GM18511 (cell line): Measurements from ENCODE around the gene DDIT4.
"Not testable (repeated sequence)": the region's sequence is repeated elsewhere in the genome, so short reads cannot be mapped to it uniquely, and the experiment has no call there.

ENCODE experiments used
- ATAC-seq: cut with Tn5 transposase; IDR thresholded peaks from one replicate; pipeline ENCODE4 v1.9.1; 2021; ENCODE audit warnings: mild to moderate bottlenecking, moderate library complexity; ENCODE audit not compliant: unreplicated experiment

The DDIT4 gene

GRCh38 chr10:72248468-72249151 is 25.1 kb upstream of the DDIT4 start:
- ATAC-seq = peak; percentile 83

- ATAC-seq = not testable (repeated sequence)
Observed at GRCh38 chr10:72249176-72249862, 24.4 kb upstream of the DDIT4 start.

DNA sequence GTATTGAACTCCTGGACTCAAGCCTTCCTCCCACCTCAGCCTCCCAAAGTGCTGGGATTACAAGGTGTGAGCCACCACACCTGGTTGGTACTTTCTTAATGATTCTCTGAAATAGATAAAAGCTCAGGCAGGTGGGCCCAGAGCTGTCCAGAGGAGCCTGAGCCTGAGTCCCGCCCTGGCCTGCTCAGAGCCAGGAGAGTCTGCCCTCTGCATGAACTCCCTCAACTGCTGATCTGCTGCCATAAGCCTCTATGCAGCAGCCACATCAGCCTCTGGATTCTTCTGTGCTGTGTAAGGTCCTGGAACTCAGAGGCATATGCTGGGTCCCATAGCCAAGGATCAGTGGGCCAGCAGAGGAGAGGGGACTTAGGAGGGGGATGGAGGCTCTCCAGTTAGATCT is 23.1 kb upstream of the DDIT4 start:
- ATAC-seq = no peak

DNA sequence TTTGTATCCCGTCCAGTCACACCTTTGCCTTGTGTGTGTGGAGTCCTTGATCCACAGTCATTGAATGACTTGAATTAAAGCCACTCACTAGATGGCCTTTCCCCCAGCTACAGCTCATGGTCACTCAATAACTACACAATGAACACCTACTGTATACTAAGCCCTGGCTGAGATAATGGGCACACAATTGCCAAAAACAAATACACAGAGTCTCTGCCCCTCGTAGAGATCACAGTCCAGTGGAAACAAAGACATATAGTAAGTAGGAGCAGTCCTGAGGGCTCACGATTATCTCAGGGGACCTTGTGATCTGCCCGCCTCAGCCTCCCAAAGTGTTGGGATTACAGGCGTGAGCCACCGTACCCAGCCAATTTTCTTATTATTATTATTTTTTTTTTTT is 22.1 kb upstream of the DDIT4 start:
- no peak for ATAC-seq

- ATAC-seq = no peak
Observed at GRCh38 chr10:72252972-72253371, 20.8 kb upstream of the DDIT4 start.

GRCh38 chr10:72253578-72253977 is 20.1 kb upstream of the DDIT4 start:
- no peak for ATAC-seq

DNA sequence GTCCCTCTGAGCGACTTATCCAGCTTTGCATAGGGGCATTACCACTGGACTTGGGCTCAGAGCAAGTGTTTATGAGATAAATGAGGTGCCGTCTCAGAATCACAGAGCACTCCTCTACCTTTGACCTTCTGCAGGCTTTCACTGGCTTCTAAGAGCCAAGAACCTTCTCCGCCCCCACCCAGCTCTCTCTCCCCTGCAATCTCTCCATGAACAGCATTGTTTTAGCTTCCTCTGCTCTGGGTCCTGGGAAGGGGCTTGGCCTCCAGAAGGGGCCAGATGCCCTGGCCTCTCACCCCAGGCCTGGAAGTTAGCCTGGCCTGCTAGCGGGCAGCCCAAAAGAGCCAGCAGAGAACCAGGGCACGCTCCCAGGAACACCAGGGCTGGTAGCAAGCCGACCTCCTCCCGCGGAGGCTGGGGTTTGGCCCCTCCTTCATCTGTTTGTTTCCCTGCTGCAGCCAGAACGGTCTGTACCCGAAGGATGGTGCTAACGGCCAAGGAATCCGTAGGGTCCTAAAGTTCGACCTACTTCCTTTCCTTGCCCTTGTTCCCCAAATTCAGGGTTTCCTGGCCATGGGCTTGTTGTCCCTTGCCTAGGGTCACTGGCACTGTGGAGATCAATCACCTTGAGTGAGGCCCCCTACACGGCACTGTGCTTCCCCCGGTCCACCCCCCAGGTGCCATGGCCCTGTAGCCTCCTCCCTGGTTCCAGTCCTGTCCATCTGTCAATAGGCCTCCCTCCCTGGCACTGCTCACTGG is 18.7 kb upstream of the DDIT4 start:
- no peak for ATAC-seq

GRCh38 chr10:72255977-72256729 is 17.6 kb upstream of the DDIT4 start:
- ATAC-seq = no peak

DNA sequence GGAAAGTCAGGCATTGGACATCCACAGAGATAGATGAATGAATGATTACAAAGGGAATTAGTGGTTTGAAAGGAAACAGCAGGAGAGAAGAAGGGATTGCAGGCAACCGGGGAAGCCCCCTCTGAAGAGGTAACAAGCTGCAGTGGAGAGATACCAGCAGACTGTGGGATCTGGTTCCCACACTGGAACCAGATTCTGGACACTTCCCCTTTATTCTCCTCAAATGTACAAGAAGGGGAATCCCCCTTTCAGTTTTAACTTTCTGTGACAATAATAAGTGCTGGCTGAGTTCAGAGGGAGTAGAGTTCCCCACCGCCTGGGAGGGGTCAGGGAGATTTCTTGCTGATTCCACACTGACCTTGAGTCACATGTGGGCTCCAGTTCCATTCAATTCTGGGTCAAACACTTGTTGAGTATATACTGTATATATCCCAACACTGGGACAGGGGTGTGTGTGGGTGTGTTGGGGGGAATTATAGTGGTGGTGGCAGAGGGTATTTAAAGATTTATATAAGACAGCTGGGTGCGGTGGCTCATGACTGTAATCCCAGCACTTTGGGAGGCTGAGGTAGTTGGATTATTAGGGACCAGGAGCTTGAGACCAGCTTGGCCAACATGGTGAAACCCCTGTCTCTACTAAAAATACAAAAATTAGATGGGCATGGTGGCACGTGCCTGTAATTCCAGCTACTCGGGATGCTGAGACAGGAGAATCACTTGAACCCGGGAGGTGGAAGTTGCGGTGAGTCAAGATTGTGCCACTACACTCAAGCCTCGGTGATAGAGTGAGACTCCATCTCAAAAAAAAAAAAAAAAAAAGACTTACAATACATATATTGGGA is 16.5 kb upstream of the DDIT4 start:
- ATAC-seq = no peak

DNA sequence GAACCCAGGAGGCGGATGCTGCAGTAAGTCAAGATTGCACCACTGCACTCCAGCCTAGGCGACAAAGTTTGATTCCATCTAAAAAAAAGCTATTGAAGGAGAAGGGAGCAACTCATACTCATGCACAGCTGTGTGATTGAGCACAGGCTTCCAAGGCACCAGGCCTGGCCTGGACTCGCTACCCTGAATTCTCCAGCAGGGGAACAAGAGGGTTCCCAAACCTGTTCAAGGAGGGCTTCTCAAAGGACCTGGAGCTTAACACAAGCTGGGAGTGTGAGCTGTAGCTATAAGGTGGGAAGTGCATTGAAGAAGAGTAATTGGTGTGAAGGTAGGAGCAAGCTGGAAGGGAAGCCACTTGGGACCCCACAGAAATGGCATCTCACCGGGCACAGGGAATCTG is 15.1 kb upstream of the DDIT4 start:
- no peak for ATAC-seq

DNA sequence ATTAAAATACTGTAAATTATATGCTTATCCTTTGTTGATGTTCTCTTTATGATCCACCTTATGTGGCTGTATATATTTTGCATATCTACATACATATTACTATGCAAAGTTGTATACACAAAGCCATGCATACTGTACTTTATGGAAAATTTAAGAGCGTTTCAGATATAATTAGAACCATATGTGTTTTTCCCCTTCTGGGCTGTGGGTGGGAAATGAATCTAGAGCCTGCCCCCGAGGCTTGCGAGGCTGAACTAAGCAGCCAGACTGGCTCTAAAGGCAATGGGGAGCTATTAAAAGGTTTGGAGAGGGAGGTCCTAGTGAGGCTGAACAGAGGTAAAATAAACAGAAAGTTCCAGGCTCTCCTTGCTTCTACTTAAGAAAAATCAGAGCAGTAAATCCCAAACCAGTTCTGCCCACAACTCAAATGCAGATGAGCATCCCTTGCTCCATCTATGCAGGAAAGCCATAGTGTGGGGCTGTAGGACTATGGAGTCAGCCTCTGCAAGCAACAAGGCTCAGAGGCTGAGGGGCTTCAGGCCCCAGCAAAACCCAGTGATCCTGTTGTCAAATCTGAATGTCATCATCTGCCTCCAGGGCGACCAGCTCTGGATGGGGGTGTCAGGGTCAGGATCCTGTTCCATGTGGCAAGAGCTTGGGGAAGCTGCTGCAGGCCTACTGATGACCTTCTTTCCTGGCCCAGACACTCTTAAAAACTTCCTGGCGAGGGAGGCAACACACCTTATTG is 14.1 kb upstream of the DDIT4 start:
- ATAC-seq = no peak

DNA sequence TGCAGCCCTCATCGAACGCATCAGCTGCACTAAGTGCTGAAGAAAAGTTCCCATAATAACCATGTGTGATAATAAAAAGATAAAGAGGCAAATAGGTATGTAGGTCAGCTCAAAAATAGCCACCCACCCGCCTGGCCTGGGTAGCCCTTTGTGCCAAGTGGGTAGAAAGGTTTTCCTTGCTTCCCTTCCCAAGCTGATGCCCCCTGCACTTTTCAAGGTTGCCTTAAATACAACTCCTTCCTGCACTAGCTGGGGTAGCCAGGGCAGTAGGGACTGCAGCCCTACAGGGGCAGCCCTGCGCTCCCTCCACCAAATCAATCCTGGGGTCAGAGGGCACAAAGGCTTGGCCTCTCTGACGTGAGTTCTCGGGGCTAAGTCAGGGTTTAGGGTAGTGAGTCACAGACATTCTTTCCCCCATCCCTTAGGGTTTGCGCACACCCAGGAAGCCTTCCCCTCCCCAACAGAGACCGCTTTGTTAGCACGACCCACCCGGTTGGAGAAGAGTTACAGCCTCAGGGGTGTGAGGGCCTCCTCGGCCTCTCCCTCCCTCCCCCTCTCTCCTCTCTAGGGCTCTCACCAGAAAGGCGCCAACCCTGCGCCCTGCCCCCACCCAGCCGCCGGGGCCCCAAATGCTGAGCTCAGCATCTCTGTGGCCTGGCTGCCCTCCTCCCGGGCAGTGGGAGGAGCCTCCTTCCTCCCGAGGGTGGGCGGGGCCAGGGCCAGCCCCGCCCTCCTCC is 13.3 kb upstream of the DDIT4 start:
- peak; percentile 66 for ATAC-seq

GRCh38 chr10:72260976-72261783 is 12.5 kb upstream of the DDIT4 start:
- ATAC-seq = peak; percentile 66

DNA sequence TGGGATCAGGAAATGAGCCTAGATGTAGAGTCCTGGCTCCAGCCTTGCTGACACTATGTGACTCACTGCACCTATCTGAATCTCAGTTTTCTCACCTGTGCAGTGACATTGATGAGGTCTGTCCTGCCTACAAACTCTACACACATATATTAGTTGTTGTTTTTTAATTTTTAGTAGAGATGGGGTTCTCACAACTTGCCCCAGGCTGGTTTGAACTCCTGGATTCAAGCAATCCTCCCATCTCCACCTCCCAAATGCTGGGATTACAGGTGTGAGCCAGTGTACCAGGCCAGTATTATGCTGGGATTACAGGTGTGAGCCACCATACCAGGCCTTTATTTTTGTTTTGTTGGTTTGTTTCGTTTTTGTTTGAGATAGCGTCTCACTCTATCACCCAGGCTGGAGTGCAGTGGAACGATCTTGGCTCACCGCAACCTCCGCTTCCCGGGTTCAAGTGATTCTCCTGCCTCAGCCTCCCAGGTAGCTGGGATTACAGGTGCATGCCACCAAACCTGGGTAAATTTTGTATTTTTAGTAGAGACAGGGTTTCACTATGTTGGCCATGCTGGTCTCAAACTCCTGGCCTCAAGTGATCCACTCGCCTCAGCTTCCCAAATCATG is 11.8 kb upstream of the DDIT4 start:
- peak; percentile 8 for ATAC-seq

- ATAC-seq = no peak
Observed at GRCh38 chr10:72263613-72264241, 10.0 kb upstream of the DDIT4 start.

- ATAC-seq = no peak
Observed at GRCh38 chr10:72264536-72264935, 9.2 kb upstream of the DDIT4 start.

DNA sequence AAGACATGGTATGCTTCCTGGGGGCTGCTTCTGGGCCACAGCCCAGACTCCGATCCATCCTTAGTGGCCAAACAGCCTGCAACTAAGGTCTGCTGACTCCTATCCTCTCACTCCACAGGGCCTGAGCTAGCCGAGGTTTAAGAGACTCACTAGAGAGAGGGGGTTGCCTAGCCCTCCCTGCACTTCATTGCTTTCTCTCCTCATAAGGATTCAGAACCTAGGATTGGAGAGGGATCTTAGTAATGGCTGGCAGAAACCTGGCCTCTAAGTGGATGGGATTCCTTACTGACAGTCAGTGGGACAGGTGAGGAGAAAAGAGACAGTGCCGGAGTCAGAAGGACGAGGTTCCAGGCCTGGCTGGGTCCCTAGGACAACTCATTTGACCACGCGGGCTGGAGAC is 8.2 kb upstream of the DDIT4 start:
- no peak for ATAC-seq
